ENCODE results near the gene ZNF827. TPM values are rescaled to one million over a fixed set of nuclear protein-coding genes. Genes with fewer than 3 reads are reported as not detected.

Gene ZNF827
- total RNA-seq, 1 experiment from 2014 or later: 6.3 TPM

GRCh38 chr4:145732895-145733880 lies 205.4 kb downstream of the ZNF827 start:
- CTCF ChIA-PET: no interaction called here

GRCh38 chr4:145732001-145732815 lies 206.4 kb downstream of the ZNF827 start:
- BruUV-seq (replicated peaks): no TSS peak

More at GRCh38 chr4:145732895-145733880, 205.4 kb downstream of the ZNF827 start:
- in situ Hi-C loops (cut with HindIII; ENCODE audit: low pct_unique_long_range_greater_than_20kb, low sequenced_read_pairs) (no loop called here), intact Hi-C loops (cut with micrococcal nuclease; ENCODE audit: unreplicated experiment) (no loop called here)
- H3K27ac ChIP-seq (ENCODE audit: low read length): peak overlapping the region; percentile 71
- no peaks in the 10 kb centered on the region for H3K27me3 ChIP-seq (ENCODE audit: control insufficient read depth, insufficient read depth, low read length)
- TF ChIP-seq CTCF (IDR thresholded peaks at IDR 0.05) (no peak), POLR2AphosphoS5 (IDR thresholded peaks at IDR 0.05; ENCODE audit: low read depth, low read length) (peak; percentile 45; the same call in 1 of the 2 replicates)
- H3K9me3 ChIP-seq (ENCODE audit: control insufficient read depth, insufficient read depth, low read depth, low read length): no peaks in the 10 kb centered on the region
- no peaks in the 10 kb centered on the region for H3K36me3 ChIP-seq (ENCODE audit: control insufficient read depth, insufficient read depth, low read length)
- no TSS peak for BruUV-seq (replicated peaks)
- H3K4me1 ChIP-seq (ENCODE audit: control insufficient read depth, insufficient read depth, low read length): peaks cover 5% of the 10 kb centered on the region; the same call in 1 of the 2 replicates
- ATAC-seq: peak; percentile 91
- H3K4me3 ChIP-seq (ENCODE audit: low read depth in 2 of 2, low read length in 2 of 2): peak overlapping the region; percentile 53 to 70
- POLR2A ChIA-PET: interaction anchor here (0.6 kb wide), 2 partner anchors 32 to 61 kb away, joined by 4 to 5 read pairs; no protein-coding TSS in a partner anchor
- no peak for DNase-seq (ENCODE audit: low read depth, low spot score)

More at GRCh38 chr4:145732001-145732815, 206.4 kb downstream of the ZNF827 start:
- Histone ChIP-seq H3K4me3 (ENCODE audit: low read depth in 2 of 2, low read length in 2 of 2) (peak overlapping the region; percentile 53 to 70), H3K4me1 (ENCODE audit: control insufficient read depth, insufficient read depth, low read length) (peaks cover 5% of the 10 kb centered on the region; the same call in 1 of the 2 replicates), H3K36me3 (ENCODE audit: control insufficient read depth, insufficient read depth, low read length) (no peaks in the 10 kb centered on the region), H3K9me3 (ENCODE audit: control insufficient read depth, insufficient read depth, low read depth, low read length) (no peaks in the 10 kb centered on the region), H3K27ac (ENCODE audit: low read length) (peak overlapping the region; percentile 63), H3K27me3 (ENCODE audit: control insufficient read depth, insufficient read depth, low read length) (no peaks in the 10 kb centered on the region)
- TF ChIP-seq CTCF (IDR thresholded peaks at IDR 0.05) (no peak), TCF7L2 (IDR thresholded peaks at IDR 0.05; ENCODE audit: low read depth, low read length) (no peak), POLR2AphosphoS5 (IDR thresholded peaks at IDR 0.05; ENCODE audit: low read depth, low read length) (no peak), SIN3A (IDR thresholded peaks at IDR 0.05; ENCODE audit: borderline replicate concordance, insufficient read depth, low read depth, low read length) (no peak), REST (IDR thresholded peaks at IDR 0.05; ENCODE audit: insufficient read depth in 1 of 2, low read depth in 2 of 2, low read length in 1 of 2) (no peak)
- DNase-seq (ENCODE audit: low read depth, low spot score): no peak
- in situ Hi-C loops (cut with HindIII; ENCODE audit: low pct_unique_long_range_greater_than_20kb, low sequenced_read_pairs): no loop called here
- POLR2A ChIA-PET: interaction anchor here (0.6 kb wide), 1 partner anchor 31 kb away, joined by 4 read pairs; no protein-coding TSS in a partner anchor
- no peak for ATAC-seq
- intact Hi-C loops (cut with micrococcal nuclease; ENCODE audit: unreplicated experiment): no loop called here
- CTCF ChIA-PET: no interaction called here
